ENCODE data around the gene CEP112. TPM values are rescaled to one million over a fixed set of nuclear protein-coding genes. Genes with fewer than 3 reads are reported as not detected.

The CEP112 gene
- total and polyA plus RNA-seq, 2 of the 13 experiments (the other 11 are each of a cell fraction or from before 2014, with no cell fraction given) = 1.2 to 3.4 TPM

GRCh38 chr17:65886315-65887245, 305.4 kb downstream of the CEP112 start (continued):
- TF ChIP-seq FIP1L1 (IDR thresholded peaks at IDR 0.05; ENCODE audit: borderline replicate concordance, insufficient read depth, low read depth, low read length) = no peak
- TF ChIP-seq MEIS2 (CRISPR knock-in tag; IDR thresholded peaks at IDR 0.05) = no peak
- TF ChIP-seq ZFP91 (CRISPR knock-in tag; IDR thresholded peaks at IDR 0.05; ENCODE audit: borderline replicate concordance) = no peak
- no peak for TF ChIP-seq ARID5B (CRISPR knock-in tag; IDR thresholded peaks at IDR 0.05)
- TF ChIP-seq KLF13 (CRISPR knock-in tag; IDR thresholded peaks at IDR 0.05) = no peak
- no peak for TF ChIP-seq RARA (CRISPR knock-in tag; IDR thresholded peaks at IDR 0.05)

All from HepG2 (cell line).